H1 (cell line): Measurements from ENCODE around the gene RPIA. TPM values are rescaled to one million over a fixed set of nuclear protein-coding genes. Genes with fewer than 3 reads are reported as not detected.

Experiments used
- MAFK ChIP-seq: IDR thresholded peaks from 2 replicates; pipeline ENCODE4 v1.6.1; 2012; ENCODE audit warnings: low read depth, mild to moderate bottlenecking, improper control_type of control experiment, low read length
- NANOG ChIP-seq: IDR thresholded peaks from 2 replicates; pipeline ENCODE4 v1.6.1; 2011; ENCODE audit warnings: low read length, low read depth, mild to moderate bottlenecking, inconsistent platforms; ENCODE audit not compliant: insufficient read depth, poor library complexity, severe bottlenecking
- polyA plus RNA-seq, 7 experiments: library from polyadenylated mRNA; depleted of rRNA in 3 of 7; stranded (reverse) in 5 of 7; unstranded in 2 of 7; fragments of >200 nt in 5 of 7; fragments of 200-250 nt in 2 of 7; gene quantifications; 1 replicate in 5 of 7; 2 replicates in 1 of 7; 4 replicates in 1 of 7; pipeline versions ENCODE4 v1.2.1 to v1.2.3, GENCODE V29; 2011 to 2013; ENCODE audit warnings: missing spikeins in 2 of 7, mixed read lengths in 2 of 7
- total RNA-seq: library from RNA; stranded (reverse); fragmentation: NEBNext Ultra II Directional; extraction: Animal tissue kit (Norgen Biotek cat#: 25700); gene quantifications from 2 replicates; pipeline ENCODE4 v1.2.1, GENCODE V29; 2021

Gene RPIA
- total and polyA plus RNA-seq, 2 of the 8 experiments (the other 6 are each of a cell fraction or from before 2014, with no cell fraction given): 13.1 to 24.0 TPM

DNA sequence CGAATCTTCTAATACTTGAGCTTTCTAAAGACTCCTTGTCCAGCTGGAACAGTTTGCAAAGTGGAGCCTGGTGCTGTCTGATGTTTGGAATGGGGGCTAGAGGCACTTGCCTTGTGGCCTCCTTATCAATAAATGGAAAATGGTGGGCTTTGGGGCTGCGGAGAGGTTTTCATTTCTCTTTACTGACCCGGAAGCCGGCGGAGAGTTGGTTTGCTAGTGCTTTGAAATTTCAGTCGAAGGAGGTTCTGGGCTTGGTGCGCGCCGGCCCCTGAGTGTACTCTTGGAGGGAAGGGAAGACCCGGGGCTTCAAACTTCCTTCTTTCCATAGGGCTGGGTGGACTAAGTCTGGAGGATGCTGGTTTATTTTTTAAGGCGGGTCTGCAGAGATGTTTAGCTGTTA, 714 bp downstream of the RPIA start (continued):
- no peak for TF ChIP-seq NANOG
- no peak for TF ChIP-seq MAFK
- TF ChIP-seq, all 59 proteins: peak for 0
